Smooth muscle cell (in vitro differentiated cells): ENCODE results near the gene RAI1. TPM values are rescaled to one million over a fixed set of nuclear protein-coding genes. Genes with fewer than 3 reads are reported as not detected.

Source experiments
- DNase-seq: peaks from one replicate; lab custom pipeline; 2025; ENCODE audit not compliant: unreplicated experiment; lab: John Stamatoyannopoulos, UW
- H2AFZ ChIP-seq: fragments of 200-600 bp; sonication (generic); 2 replicates; pipeline ENCODE4 v1.6.0; 2016; ENCODE audit warnings: antibody characterized with exemption, low read depth, mild to moderate bottlenecking
- H3F3A ChIP-seq: fragments of 200-600 bp; sonication (generic); 2 replicates; pipeline ENCODE4 v1.6.0; 2017; ENCODE audit warnings: antibody characterized with exemption, low read depth
- H3K27ac ChIP-seq: fragments of 200-600 bp; sonication (generic); 2 replicates; pipeline ENCODE4 v1.5.1; 2016; ENCODE audit warnings: low read depth, mild to moderate bottlenecking
- H3K27me3 ChIP-seq: fragments of 200-600 bp; sonication (generic); 2 replicates; pipeline ENCODE4 v1.6.1; 2016; ENCODE audit warnings: low read depth, mild to moderate bottlenecking
- H3K36me3 ChIP-seq: fragments of 200-600 bp; sonication (generic); 2 replicates; pipeline ENCODE4 v1.5.1; 2016; ENCODE audit warnings: low read depth
- H3K4me1 ChIP-seq: fragments of 200-600 bp; sonication (generic); 2 replicates; pipeline ENCODE4 v1.5.1; 2016; ENCODE audit warnings: low read depth
- H3K4me2 ChIP-seq: fragments of 200-600 bp; sonication (generic); 2 replicates; pipeline ENCODE4 v1.6.0; 2016; ENCODE audit warnings: mild to moderate bottlenecking
- H3K4me3 ChIP-seq: fragments of 200-600 bp; sonication (generic); 2 replicates; pipeline ENCODE4 v1.5.1; 2016; ENCODE audit warnings: mild to moderate bottlenecking
- H3K79me2 ChIP-seq: fragments of 200-600 bp; sonication (generic); 2 replicates; pipeline ENCODE4 v1.6.0; 2016; ENCODE audit warnings: low read depth, mild to moderate bottlenecking
- H3K9ac ChIP-seq: fragments of 200-600 bp; sonication (generic); 2 replicates; pipeline ENCODE4 v1.6.0; 2016; ENCODE audit warnings: low read depth
- H3K9me3 ChIP-seq: fragments of 200-600 bp; sonication (generic); replicated peaks from 2 replicates; pipeline ENCODE4 v1.5.1; 2016; ENCODE audit warnings: low read depth
- H4K20me1 ChIP-seq: fragments of 200-600 bp; sonication (generic); 2 replicates; pipeline ENCODE4 v1.6.0; 2016; ENCODE audit warnings: low read depth
- WGBS: methylation state at CpG from one replicate; pipeline ENCODE4 v1.1.7; 2016; ENCODE audit warnings: low lambda C conversion rate; 5-methylcytosine and 5-hydroxymethylcytosine counted together
- polyA plus RNA-seq: library from polyadenylated mRNA; unstranded; fragments of >200 nt; fragmentation: Nextera tagmentation; extraction: Ambion mirVana; gene quantifications from 2 replicates; pipeline ENCODE4 v1.2.1, GENCODE V29; 2016
- total RNA-seq: library from RNA; depleted of rRNA; stranded (reverse); fragments of >200 nt; gene quantifications from 2 replicates; pipeline ENCODE4 v1.2.3, GENCODE V29; 2014
- TF ChIP-seq, protein P1 (sequence below): fragments of 200-600 bp; sonication (generic); IDR thresholded peaks from 2 replicates; pipeline ENCODE4 v1.5.1; 2017; ENCODE audit warnings: borderline replicate concordance, mild to moderate bottlenecking, antibody characterized with exemption; ENCODE audit not compliant: insufficient read depth, poor library complexity, severe bottlenecking

RAI1 gene
- total and polyA plus RNA-seq, 2 experiments from 2014 or later, result 11.1 to 17.6 TPM

- Histone ChIP-seq H3K4me1 (peaks cover 9% of the 10 kb centered on the region), H3K9me3 (no peaks in the 10 kb centered on the region), H4K20me1 (peaks cover 88% of the 10 kb centered on the region), H3K36me3 (no peaks in the 10 kb centered on the region), H2AFZ (no peak overlapping the region), H3F3A (peaks cover 8% of the 10 kb centered on the region), H3K9ac (no peak overlapping the region), H3K27ac (no peak overlapping the region), H3K4me2 (no peak overlapping the region), H3K79me2 (peaks cover 90% of the 10 kb centered on the region), H3K27me3 (no peaks in the 10 kb centered on the region), H3K4me3 (no peak overlapping the region)
- TF ChIP-seq, protein P1, sequence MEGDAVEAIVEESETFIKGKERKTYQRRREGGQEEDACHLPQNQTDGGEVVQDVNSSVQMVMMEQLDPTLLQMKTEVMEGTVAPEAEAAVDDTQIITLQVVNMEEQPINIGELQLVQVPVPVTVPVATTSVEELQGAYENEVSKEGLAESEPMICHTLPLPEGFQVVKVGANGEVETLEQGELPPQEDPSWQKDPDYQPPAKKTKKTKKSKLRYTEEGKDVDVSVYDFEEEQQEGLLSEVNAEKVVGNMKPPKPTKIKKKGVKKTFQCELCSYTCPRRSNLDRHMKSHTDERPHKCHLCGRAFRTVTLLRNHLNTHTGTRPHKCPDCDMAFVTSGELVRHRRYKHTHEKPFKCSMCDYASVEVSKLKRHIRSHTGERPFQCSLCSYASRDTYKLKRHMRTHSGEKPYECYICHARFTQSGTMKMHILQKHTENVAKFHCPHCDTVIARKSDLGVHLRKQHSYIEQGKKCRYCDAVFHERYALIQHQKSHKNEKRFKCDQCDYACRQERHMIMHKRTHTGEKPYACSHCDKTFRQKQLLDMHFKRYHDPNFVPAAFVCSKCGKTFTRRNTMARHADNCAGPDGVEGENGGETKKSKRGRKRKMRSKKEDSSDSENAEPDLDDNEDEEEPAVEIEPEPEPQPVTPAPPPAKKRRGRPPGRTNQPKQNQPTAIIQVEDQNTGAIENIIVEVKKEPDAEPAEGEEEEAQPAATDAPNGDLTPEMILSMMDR, result no peak
- DNase-seq, result no peak
- WGBS, result 94% methylated on average over 8 of the region's 8 CpGs
Observed at GRCh38 chr17:17748604-17749003, 67.3 kb downstream of the RAI1 start.

DNA sequence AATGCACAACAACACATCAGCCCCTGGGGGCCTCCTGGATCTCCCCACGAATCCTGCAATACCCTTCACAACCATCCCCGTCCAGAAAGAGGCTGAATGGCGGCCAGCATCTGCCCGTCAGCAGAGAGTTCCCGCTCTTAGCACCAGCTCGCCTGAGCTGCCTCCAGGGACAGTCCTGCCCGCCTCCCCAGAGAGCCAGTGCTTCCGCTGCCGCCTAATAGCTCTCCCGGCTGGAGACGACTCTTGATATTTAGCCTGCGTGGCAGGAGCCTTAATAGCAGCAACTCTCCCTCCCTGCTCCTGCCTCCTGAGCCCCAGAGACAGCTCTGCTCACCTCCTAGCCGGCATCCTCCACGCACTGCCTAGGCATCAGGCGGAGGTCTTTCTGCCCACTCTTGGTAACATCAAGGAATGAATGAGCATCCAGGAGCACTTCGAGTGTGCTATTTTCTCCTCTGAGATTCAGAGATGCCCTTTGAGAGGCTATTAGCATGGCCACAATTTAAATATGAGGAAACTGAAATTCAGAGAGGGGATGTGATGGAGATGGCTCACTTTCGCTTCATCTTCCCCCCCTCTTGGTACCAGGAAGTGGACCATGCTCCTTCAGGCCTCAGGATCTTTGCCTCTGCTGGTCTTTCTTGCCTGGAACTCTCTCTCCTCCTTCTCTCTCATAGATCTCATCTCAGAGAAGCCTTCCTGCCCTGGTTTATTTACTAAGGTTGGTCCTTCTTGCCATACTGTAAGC lies 67.9 kb downstream of the RAI1 start:
- H3K79me2 ChIP-seq, result peaks cover 88% of the 10 kb centered on the region
- no peaks in the 10 kb centered on the region for H3K27me3 ChIP-seq
- H3F3A ChIP-seq, result peaks cover 8% of the 10 kb centered on the region
- peaks cover 9% of the 10 kb centered on the region for H3K4me1 ChIP-seq
- peaks cover 82% of the 10 kb centered on the region for H4K20me1 ChIP-seq
- no peak overlapping the region for H3K9ac ChIP-seq
- TF ChIP-seq, protein P1, result no peak
- peak overlapping the region; percentile 29 for H3K4me2 ChIP-seq
- no peak for DNase-seq
- no peak overlapping the region for H3K4me3 ChIP-seq
- 65% methylated on average over 17 of the region's 17 CpGs for WGBS
- H3K36me3 ChIP-seq, result no peaks in the 10 kb centered on the region
- H2AFZ ChIP-seq, result no peak overlapping the region
- H3K9me3 ChIP-seq, result no peaks in the 10 kb centered on the region
- H3K27ac ChIP-seq, result peak overlapping the region; percentile 50

GRCh38 chr17:17749921-17750320 lies 68.7 kb downstream of the RAI1 start:
- Histone ChIP-seq H3K27me3 (no peaks in the 10 kb centered on the region), H3K79me2 (peaks cover 88% of the 10 kb centered on the region), H3K27ac (peak overlapping the region; percentile 50), H3K9me3 (no peaks in the 10 kb centered on the region), H3K4me1 (peaks cover 9% of the 10 kb centered on the region), H3K4me3 (no peak overlapping the region), H3K9ac (no peak overlapping the region), H3F3A (peaks cover 8% of the 10 kb centered on the region), H3K36me3 (no peaks in the 10 kb centered on the region), H3K4me2 (peak overlapping the region; percentile 29), H2AFZ (no peak overlapping the region), H4K20me1 (peaks cover 76% of the 10 kb centered on the region)
- TF ChIP-seq, protein P1, result no peak
- 23% methylated on average over 6 of the region's 6 CpGs for WGBS
- DNase-seq, result peak; percentile 20

GRCh38 chr17:17750881-17751280 lies 69.6 kb downstream of the RAI1 start:
- Histone ChIP-seq H3K9ac (no peak overlapping the region), H3K27ac (peak overlapping the region; percentile 60), H3K4me3 (no peak overlapping the region), H3K79me2 (peaks cover 87% of the 10 kb centered on the region), H3K27me3 (no peaks in the 10 kb centered on the region), H2AFZ (no peak overlapping the region), H3K36me3 (no peaks in the 10 kb centered on the region), H3K9me3 (no peaks in the 10 kb centered on the region), H4K20me1 (peaks cover 76% of the 10 kb centered on the region), H3K4me2 (no peak overlapping the region), H3K4me1 (peaks cover 9% of the 10 kb centered on the region), H3F3A (peaks cover 8% of the 10 kb centered on the region)
- 80% methylated on average over 8 of the region's 8 CpGs for WGBS
- no peak for DNase-seq
- TF ChIP-seq, protein P1, result no peak
